Prostate gland (tissue), 2 donors: ENCODE data around the gene SLC7A10.

Source experiments
- CTCF ChIP-seq, 4 experiments: fragments of 200-600 bp in 2 of 4; fragments of 450-650 bp in 2 of 4; sonication (generic) in 2 of 4; IDR thresholded peaks; 1 replicate in 3 of 4; 2 replicates in 1 of 4; pipeline ENCODE4 v1.5.1; 2016 to 2019; ENCODE audit warnings: antibody characterized with exemption in 4 of 4, mild to moderate bottlenecking in 2 of 4, moderate library complexity in 2 of 4
- POLR2A ChIP-seq: fragments of 450-650 bp; IDR thresholded peaks from one replicate; pipeline ENCODE4 v1.6.1; 2016; ENCODE audit warnings: antibody characterized with exemption, mild to moderate bottlenecking
- POLR2AphosphoS5 ChIP-seq: sonication (generic); formaldehyde crosslinking; IDR thresholded peaks from one replicate; pipeline ENCODE4 v1.6.1; 2017; ENCODE audit warnings: antibody characterized with exemption

- TF ChIP-seq CTCF (IDR thresholded peaks at IDR 0.05) (no peak), POLR2A (no peak), POLR2AphosphoS5 (no peak)
Measured at GRCh38 chr19:33257828-33258227, 32.2 kb upstream of the SLC7A10 start.
